HG02840 (cell line): ENCODE results near the gene PADI1.

Source experiments
- ATAC-seq: cut with Tn5 transposase; IDR thresholded peaks from one replicate; pipeline ENCODE4 v1.9.1; 2021; ENCODE audit warnings: mild to moderate bottlenecking, moderate library complexity, moderate number of reproducible peaks; ENCODE audit not compliant: unreplicated experiment, low FRiP score

The PADI1 gene

DNA sequence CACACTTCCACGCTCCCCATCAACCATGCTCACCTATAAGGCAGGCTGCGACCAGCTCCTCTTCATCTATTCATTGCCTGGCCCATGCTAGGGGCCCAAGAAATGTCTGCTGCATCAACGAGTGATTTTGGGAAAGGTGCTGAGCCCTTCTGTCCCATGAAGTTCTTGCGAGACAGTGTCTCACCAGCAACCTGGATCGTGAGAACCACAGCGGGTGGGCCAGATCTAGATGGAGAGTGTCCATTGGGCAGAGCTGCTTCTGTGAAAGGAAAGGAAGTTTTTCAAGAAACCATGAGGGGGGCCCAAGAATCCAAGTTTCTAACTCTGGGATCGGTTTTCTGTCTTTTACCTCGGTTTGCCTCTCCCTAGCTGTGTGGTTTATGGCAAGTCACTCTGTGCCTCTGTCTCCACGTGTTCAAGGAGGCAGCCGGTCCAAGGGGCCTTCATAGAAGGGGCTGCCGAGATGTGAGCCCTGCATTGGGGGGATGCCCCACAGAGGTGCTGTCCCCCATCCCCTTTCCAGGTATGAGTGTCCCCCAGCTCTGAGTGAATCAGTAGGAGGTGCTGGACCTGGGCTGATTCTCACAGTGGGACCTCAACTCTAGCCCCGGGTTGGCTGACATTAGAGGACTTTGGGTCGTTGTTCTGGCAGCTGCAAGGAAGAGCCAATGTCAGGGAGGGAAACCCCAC lies 8.3 kb upstream of the PADI1 start:
- ATAC-seq, result no peak

DNA sequence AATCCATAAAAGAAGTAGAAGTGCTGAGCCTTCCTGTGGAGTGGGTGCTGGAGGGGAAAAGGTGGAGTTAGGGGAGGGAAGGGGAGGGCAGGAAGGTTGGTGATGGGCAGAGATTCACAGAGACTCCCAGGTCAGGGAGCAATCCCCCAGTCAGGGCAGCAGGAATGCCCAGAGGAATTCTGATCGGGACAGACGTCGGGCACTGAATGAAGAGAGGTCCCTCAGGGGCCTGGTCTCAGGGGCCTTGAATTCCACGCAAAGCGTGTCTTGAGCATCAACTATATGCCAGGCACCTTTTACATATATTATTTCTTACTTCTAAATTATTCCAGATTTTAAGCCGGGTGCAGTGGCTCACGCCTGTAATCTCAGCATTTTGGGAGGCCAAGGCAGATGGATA lies 7.2 kb upstream of the PADI1 start:
- no peak for ATAC-seq

DNA sequence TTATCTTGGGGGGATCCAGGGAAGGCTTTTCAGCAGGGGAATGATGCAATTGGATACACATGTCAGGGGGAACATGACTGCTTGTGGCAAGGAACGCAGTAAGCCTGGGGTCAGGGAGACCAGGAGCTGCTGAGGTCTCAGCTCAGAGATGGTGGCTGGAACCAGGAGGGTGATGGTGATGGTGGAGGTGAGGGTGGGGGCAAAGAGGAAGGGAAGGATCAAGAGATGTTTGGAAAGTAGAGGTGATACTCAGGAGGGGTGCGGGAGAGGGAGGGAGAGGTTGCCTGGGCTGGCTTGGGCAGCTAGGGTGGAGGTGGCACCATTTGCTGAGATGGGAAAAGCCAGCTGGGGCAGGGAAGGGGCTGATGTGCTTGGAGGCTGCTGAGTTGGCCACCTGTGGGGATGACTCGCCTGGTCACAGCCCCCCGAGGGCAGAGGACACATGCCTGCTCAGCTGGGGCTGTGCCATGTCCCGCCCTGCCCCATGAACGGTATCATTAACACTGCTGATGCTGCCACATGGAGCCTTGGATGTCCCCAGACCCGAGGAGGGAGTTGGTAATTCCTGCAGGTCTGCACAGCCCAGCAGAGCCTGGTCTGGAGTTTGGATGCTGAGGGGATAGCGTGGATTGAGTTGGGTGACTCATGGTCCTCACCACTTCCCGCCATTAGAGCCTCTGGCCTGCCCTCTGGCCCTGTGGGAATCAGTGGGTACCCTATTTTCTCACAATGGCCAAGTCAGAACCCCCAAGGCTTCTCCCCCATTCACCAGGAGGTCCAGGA lies 6.3 kb upstream of the PADI1 start:
- ATAC-seq, result no peak

DNA sequence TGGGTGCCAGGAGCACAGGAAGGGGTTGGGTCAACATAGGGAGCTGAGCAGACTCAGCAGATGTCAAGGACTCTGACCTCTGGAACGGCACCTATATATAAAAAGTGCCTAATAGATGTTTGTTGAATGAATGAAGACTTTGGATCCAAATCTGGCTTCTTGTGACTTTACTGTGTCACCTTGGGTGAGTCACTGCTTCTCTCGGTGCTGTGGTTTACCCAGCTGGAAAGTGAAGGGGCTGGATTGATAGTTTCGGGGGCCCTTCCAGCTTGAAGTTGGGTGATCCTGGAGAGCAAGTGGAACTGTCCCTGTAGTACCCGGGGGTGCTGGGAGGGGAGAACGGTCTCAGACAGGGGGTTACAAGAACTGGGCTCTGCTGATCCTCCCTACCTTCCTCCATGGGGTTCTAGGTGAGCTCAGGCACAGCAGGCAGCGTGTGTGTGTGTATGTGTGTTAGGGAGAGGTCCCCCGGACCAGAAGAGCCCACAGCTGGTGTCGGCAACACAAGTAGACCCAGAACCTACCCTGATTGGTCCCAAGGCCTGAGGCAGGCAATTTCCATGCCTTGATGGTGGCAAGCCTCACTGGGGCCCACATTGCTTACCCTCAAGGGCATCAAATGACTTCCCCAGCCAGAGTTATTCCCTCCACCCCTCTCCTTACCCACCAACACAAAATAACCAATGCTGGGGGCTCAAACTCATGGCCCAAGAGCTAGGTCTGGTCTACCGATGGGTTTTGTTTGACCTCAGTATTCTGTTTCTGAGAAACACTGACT lies 5.5 kb upstream of the PADI1 start:
- ATAC-seq, result no peak

DNA sequence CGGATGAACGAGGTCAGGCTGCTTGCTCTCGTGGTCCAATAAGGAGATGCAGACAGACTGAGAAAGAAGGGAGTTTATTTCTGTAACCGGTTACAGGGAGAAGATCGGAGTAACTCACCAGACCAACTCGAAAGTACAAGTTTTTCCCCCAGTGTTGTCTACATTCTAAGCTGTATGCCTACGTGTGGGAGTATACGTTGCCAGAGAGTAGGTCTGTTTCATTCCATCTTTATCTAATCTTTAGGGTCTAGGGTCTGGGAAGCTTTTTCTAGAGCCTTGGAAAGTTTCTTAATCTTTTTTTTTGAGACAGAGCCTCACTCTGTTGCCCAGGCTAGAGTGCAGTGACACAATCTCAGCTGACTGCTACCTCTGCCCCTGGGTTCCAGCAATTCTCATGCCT lies 4.7 kb upstream of the PADI1 start:
- ATAC-seq, result no peak

DNA sequence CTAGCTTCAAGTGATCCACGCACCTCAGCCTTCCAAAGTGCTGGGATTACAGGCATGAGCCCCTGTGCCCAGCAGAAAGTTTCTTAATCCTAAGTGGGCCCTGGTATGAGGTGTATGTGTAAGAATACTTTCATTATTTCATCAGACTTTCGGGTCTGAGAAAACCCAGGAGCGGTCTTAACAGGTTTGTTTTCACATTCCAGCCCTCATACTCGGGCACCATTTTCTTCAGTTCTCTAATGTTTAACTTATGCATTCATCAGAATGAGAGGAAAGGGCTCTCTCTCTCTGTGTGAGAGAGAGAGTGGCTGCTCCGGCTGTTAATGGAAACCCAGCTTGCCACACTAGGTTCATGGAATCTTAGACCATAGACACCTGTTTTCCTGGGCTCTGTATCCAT lies 4.2 kb upstream of the PADI1 start:
- no peak for ATAC-seq

DNA sequence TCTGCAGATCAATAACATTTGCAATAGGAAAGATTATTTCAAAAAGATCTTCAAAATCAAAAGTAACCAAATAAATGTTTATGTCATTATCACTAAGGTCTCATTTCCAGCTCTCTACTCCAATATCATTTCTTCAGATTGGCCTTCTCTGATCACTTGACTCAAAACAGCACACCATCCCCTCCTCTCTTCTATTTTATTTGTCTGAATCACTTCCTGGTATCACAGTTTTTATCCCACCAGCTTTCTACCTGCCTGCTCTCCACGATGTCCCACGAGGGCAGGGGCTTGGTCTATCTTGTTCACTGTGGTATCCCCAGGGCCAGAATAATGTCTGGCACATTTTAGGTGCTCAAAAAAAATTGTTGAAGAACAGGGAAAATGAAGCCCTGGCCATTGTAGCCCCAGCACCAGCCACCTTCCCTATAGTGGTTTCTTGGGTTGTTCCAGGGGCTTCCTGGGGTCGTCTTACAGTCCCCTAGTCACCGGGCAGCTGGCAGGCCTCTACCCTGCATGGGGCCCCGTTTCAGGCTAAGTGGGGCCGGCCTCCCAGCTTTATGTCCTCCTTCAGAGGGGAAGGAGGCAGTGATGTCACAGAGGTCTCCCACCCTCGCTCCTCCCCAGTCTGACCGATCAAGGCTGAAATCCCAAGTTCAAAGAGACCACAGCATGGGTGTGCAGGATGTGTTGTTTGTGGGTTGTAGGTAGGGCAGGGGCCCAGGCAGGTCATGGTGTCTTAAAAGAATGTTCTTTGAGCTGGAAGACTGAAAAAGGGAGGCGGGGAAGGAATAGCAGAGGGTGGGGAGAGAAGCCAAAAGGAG lies 3.5 kb upstream of the PADI1 start:
- ATAC-seq, result no peak

DNA sequence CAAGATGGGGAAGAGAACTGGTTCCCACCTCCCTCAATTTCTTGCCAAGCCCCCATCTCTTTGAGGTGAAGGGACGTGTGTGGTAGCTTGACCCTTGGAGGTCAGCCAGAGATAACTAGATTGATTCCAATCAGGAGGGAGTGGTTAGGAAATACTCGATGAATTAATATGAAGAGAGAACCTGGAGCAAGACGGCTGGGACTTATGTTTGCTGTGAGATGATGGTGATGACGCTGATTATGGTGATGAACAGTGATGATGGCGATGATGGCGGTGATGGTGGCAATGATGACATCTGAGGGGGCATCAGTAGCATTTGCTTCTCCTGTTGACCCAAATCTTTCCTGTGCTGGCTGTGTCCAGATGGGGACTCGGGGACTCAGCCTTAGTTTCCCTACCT lies 724 bp downstream of the PADI1 start:
- ATAC-seq, result no peak

DNA sequence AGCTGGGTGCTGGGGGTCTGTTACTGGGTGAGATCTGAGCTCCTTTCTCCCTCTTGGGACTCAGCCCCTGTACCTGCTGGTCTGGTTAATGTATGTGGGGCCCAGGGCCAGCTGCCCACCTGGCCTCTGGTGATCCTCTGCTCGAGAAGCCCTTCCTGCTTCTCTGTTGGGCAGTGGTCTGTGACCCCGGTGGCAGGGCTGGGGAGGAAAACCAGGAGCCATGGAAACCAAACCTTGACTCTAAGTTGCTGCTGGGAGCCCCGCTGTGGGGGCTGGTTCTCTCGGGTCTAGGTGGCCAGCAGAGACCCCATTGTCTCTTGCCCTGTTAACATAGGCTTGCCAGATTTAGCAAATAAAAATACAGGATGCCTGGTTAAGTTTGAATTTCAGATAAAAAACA lies 1.3 kb downstream of the PADI1 start:
- no peak for ATAC-seq

DNA sequence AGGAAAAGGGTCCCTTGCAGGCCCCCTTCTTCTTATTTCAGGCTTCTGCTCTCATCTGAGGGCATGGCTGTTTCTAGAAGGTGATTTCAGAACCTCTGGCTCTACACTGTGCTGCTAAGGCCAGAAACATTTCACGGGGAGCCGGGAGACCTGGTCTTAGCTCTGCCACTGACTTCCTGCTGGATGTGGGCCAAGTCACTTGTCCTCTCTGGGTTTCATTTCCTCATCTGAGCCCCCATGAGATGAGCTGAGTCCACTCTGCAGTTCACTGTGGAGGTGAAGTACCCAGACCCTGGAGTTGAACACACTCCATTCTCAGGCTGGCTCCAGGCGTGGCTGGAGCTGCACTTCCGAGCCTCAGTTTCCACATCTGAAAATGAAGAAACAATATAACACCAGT lies 2.1 kb downstream of the PADI1 start:
- ATAC-seq, result no peak

DNA sequence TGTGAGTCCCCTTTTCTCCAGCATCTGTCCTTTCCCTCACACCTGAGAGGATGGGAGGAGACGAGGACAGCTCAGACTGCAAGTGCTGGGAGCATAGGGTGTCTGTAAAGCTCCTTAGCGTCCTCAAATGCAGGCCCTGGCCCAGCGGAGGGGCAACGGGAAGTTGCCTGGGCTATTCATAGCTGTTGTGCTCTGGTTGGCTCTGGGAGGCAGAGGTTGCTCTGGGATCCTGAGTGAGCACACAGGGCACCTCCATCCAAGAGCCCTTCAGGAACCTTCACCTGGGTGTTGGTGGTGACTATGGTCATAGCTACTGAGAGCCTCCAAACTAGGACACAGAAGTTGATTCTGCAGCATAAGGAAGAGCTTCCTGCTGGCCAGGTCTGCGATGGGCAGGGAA lies 2.6 kb downstream of the PADI1 start:
- no peak for ATAC-seq

DNA sequence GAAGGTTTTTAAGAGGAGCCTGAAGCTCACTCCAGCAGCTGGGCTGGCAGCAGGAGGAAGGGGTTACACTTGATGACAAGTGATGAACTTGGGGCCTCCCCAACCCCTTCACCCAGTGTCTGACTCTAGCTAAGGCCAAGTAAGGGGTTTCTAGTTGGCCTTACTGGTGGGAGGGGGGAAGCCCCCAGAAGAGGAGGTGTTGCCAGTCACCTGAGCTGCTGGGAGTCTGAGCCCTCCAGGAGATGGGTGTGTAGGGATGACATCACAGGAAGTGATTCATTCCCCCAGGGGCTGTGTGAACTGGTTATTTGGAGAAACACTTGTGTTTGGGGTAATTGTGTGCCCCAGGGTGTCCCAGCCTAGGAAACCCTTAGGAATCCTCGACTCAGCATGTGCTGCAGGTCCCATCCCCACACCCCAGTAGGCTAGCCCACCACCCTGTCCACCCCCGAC lies 3.1 kb downstream of the PADI1 start:
- ATAC-seq, result no peak

DNA sequence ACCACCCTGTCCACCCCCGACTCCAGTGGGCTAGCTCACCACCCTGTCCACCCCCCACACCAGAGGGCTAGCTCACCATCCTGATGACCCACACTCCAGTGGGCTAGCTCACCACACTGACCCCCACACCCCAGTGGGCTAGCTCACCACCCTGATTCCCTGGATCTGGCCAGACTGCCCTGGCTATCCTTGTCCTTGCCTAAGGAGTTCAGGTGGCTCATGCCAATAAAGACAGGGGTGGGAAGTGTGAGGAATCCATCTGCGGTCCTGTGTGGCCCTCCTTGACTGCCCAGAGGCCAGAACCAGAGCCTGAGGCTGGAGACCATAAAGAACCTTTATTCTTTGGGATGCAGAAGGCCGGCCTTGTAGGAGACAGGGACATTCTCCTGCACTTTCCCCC lies 3.6 kb downstream of the PADI1 start:
- ATAC-seq, result no peak

DNA sequence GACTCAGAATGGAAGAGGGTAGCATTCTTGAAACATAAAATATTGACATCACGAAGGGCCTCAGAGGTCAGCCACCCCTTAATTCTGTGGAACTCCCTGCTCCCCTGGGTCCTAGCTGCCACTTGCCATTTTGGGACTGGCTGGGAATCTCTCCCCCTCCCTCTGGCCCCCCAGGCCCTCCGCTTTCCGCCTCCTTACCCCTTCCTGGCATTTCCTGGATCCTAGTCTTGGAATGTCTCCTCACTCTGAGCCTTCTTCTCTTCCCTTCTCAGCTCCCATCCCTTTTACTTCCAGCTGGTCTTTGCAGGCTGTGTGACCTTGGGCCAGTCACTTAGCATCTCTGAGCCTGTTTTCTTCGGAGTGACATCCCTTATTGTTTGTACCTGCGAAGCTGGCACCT lies 4.5 kb downstream of the PADI1 start:
- ATAC-seq, result no peak

DNA sequence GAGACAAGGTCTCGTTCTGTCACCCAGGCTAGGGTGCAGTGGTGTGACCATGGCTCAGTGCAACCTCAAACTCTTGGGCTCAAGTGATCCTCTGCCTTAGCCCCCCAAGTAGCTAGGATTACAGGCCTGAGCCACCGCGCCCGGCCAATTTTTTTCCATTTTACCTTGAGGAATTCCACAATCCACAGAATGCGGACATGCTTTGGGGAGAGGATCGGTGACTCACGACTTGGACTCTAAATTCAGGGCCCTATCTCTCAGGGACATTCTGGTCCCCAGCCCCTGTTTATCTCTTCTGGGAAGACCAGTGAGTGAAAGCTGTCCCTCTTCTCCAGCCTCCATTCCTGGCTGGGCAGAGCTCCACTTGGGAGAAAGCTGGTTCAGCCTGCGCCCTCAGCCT lies 5.2 kb downstream of the PADI1 start:
- no peak for ATAC-seq

DNA sequence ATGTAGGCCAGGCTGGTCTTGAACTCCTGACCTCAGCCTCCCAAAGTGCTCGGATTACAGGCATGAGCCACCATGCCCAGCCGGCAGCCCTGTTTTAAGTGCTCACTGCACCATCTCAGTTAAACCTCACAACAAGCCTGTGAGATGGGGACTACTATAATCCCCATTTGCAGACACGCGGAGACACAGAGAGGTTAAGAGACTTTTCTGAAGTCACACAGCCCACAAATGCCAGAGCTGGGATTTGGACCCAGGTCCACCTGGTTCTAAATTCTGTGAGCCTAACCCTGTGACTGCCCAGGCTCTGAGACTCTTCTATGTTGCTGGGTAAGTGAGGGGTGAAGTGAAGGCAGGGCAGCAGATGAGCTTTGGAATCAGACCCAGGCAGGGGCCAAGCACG lies 6.4 kb downstream of the PADI1 start:
- ATAC-seq, result no peak

DNA sequence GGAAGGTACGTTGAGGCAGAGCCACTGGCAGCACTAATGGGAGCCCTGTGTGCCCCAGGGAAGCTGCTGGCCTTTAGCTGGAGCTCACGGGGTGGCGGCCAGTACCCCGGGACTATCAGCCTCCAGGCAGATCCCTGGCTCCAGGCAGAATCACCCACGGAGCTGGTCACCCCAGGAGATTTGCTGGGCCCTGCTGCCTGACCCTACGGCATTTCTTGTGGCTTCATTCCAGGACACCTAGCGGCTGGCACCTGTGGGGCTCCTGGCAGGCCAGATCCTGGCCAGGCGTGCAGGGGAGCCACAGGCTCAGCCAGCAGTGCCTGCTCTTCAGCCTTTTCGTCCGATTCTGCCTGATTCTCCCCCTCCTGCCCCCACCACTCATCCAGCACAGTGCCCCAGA lies 7.1 kb downstream of the PADI1 start:
- no peak for ATAC-seq

DNA sequence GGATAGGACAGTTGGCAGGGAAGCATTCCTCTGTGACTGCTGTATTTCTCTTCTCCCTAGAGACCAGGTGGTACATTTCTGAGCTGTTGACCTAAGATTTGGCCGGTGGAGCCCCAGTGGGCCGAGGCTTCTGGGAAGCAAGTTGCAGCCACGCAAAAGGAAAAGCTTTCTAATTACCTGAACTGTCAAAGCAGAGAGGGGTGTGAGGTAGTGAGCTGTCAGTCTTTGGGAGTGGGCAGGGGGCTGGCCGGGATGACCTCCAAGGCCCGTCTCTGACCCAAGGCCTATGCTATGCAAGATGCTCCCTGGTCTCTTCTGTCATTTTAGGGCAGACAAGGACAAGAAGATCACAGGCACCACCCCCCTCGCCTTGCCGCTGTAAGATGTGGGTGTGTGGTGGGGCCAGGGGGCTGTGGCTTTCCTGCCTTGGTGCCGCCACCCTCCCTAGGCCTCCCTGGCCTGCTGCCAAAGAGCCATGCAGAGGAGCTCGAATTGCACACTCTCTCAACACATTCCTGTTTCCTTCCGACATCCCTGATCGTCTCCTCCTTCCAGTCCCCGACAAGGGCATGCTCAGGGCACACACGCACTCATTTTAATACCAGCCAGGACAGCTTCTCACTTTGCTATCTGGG lies 7.7 kb downstream of the PADI1 start:
- ATAC-seq, result no peak

DNA sequence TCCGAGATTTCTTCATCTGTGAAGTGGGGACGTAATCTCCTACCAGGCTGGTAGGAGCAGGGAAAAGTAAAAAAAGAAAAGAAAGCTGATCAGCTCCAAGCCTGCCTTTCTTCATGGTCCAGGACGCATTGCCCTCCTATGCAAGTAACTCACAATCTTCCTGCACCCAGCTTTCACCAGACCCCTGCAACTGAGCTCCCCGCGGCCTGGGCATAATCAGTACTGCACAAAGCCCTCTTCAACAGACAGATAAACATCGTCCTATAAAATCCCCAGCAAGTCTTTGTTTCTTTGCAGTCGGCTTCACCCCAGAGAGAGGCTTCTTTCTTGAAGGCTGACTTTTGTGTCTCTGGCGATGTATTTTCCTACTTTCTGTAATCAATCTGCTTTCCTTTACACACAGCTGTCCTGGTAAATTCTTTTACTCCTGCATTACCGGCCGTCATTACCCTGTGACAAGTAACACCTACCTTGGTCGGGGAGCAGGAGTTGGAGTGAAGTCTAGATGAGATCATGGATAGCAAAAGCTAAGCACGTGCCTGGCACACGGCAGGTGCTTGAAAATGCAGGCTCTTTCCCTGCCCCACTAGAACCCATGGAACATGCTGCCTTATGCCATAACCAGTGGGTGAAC lies 8.3 kb downstream of the PADI1 start:
- ATAC-seq, result no peak

DNA sequence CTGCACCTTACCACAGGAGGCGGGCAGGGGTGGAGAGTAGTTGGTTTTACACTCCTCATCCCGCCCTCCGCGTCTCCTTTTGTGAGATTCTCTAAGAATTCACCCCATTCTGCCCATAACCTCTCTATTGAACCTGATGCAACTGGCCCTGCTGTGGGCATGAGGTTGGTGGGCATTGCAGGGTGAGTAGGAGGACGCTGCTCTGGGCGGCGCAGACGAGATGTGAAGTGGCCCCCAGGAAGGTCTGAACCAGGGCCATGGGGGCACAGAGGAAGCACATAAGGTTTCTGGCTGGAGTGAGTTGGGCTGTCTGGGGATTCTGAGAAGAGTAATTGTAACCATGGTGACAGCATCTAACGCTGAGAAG lies 8.8 kb downstream of the PADI1 start:
- ATAC-seq, result no peak
